Stimulated activated CD8-positive, alpha-beta memory T cell treated with anti-CD3 and anti-CD28 coated beads, Interleukin-12 subunit alpha, Interleukin-12 subunit beta, amount 100 ng/mL, for 1 hour (primary cell): Measurements from ENCODE around the gene VPS50.

Experiments used
- DNase-seq: peaks from one replicate; pipeline ENCODE4 v3.0.0-alpha.2; 2020; ENCODE audit warnings: low read depth

VPS50 gene

GRCh38 chr7:93231799-93232672 is at the start of gene VPS50:
Gene VPS50, plus strand, starts transcription at chr7:93232366. Its CDS starts 102 bp downstream, at chr7:93232468.
- peak; percentile 83 for DNase-seq

GRCh38 chr7:93185303-93186027 is 46.7 kb upstream of the VPS50 start:
- DNase-seq, result no peak

- DNase-seq, result no peak
Observed at GRCh38 chr7:93188870-93189634, 43.1 kb upstream of the VPS50 start.

- no peak for DNase-seq
Observed at GRCh38 chr7:93194386-93194785, 37.8 kb upstream of the VPS50 start.

- no peak for DNase-seq
Observed at GRCh38 chr7:93196336-93196735, 35.8 kb upstream of the VPS50 start.

GRCh38 chr7:93198472-93198871 is 33.7 kb upstream of the VPS50 start:
- no peak for DNase-seq

- DNase-seq, result no peak
Observed at GRCh38 chr7:93202594-93203250, 29.4 kb upstream of the VPS50 start.

GRCh38 chr7:93203496-93203895 is 28.7 kb upstream of the VPS50 start:
- no peak for DNase-seq

GRCh38 chr7:93205046-93205445 is 27.1 kb upstream of the VPS50 start:
- no peak for DNase-seq

GRCh38 chr7:93211228-93211818 is 20.8 kb upstream of the VPS50 start:
- DNase-seq, result no peak

- no peak for DNase-seq
Observed at GRCh38 chr7:93212881-93213280, 19.3 kb upstream of the VPS50 start.

- no peak for DNase-seq
Observed at GRCh38 chr7:93218997-93219827, 13.0 kb upstream of the VPS50 start.

- DNase-seq, result no peak
Observed at GRCh38 chr7:93219868-93220267, 12.3 kb upstream of the VPS50 start.

GRCh38 chr7:93226310-93226709 is 5.9 kb upstream of the VPS50 start, which contains the start of gene HEPACAM2:
Gene HEPACAM2, minus strand, starts transcription at chr7:93226469.
- DNase-seq, result no peak

- DNase-seq, result no peak
Observed at GRCh38 chr7:93228302-93228701, 3.9 kb upstream of the VPS50 start.

- DNase-seq, result no peak
Observed at GRCh38 chr7:93231259-93231658, 907 bp upstream of the VPS50 start.

GRCh38 chr7:93232673-93233018 is 480 bp downstream of the VPS50 start:
- no peak for DNase-seq

- no peak for DNase-seq
Observed at GRCh38 chr7:93235541-93235940, 3.4 kb downstream of the VPS50 start.

GRCh38 chr7:93238131-93238530 is 6.0 kb downstream of the VPS50 start:
- DNase-seq, result no peak

GRCh38 chr7:93238748-93239147 is 6.6 kb downstream of the VPS50 start:
- no peak for DNase-seq

GRCh38 chr7:93239824-93240223 is 7.7 kb downstream of the VPS50 start:
- no peak for DNase-seq
